ENCODE results near the gene AP1S1.
A peak's percentile ranks its signal among the peaks of the same experiment; 100 is the strongest.

GRCh38 chr7:101163279-101164070 lies 9.2 kb downstream of the AP1S1 start:
- TF ChIP-seq, protein P1, sequence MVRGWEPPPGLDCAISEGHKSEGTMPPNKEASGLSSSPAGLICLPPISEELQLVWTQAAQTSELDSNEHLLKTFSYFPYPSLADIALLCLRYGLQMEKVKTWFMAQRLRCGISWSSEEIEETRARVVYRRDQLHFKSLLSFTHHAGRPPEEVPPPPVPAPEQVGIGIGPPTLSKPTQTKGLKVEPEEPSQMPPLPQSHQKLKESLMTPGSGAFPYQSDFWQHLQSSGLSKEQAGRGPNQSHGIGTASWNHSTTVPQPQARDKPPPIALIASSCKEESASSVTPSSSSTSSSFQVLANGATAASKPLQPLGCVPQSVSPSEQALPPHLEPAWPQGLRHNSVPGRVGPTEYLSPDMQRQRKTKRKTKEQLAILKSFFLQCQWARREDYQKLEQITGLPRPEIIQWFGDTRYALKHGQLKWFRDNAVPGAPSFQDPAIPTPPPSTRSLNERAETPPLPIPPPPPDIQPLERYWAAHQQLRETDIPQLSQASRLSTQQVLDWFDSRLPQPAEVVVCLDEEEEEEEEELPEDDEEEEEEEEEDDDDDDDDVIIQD (CRISPR knock-in tag; IDR thresholded peaks at IDR 0.05), result no peak
- TF ChIP-seq, protein P2, sequence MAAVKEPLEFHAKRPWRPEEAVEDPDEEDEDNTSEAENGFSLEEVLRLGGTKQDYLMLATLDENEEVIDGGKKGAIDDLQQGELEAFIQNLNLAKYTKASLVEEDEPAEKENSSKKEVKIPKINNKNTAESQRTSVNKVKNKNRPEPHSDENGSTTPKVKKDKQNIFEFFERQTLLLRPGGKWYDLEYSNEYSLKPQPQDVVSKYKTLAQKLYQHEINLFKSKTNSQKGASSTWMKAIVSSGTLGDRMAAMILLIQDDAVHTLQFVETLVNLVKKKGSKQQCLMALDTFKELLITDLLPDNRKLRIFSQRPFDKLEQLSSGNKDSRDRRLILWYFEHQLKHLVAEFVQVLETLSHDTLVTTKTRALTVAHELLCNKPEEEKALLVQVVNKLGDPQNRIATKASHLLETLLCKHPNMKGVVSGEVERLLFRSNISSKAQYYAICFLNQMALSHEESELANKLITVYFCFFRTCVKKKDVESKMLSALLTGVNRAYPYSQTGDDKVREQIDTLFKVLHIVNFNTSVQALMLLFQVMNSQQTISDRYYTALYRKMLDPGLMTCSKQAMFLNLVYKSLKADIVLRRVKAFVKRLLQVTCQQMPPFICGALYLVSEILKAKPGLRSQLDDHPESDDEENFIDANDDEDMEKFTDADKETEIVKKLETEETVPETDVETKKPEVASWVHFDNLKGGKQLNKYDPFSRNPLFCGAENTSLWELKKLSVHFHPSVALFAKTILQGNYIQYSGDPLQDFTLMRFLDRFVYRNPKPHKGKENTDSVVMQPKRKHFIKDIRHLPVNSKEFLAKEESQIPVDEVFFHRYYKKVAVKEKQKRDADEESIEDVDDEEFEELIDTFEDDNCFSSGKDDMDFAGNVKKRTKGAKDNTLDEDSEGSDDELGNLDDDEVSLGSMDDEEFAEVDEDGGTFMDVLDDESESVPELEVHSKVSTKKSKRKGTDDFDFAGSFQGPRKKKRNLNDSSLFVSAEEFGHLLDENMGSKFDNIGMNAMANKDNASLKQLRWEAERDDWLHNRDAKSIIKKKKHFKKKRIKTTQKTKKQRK (IDR thresholded peaks at IDR 0.05; ENCODE audit: borderline replicate concordance, low read depth, low read length), result no peak
- TF ChIP-seq, protein P3, sequence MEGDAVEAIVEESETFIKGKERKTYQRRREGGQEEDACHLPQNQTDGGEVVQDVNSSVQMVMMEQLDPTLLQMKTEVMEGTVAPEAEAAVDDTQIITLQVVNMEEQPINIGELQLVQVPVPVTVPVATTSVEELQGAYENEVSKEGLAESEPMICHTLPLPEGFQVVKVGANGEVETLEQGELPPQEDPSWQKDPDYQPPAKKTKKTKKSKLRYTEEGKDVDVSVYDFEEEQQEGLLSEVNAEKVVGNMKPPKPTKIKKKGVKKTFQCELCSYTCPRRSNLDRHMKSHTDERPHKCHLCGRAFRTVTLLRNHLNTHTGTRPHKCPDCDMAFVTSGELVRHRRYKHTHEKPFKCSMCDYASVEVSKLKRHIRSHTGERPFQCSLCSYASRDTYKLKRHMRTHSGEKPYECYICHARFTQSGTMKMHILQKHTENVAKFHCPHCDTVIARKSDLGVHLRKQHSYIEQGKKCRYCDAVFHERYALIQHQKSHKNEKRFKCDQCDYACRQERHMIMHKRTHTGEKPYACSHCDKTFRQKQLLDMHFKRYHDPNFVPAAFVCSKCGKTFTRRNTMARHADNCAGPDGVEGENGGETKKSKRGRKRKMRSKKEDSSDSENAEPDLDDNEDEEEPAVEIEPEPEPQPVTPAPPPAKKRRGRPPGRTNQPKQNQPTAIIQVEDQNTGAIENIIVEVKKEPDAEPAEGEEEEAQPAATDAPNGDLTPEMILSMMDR (IDR thresholded peaks at IDR 0.05 in 2 of 3, conservative IDR thresholded peaks at IDR 0.05 in 1 of 3; ENCODE audit: insufficient read depth in 2 of 3, low read depth in 1 of 3, low read length in 3 of 3), result no peak
- peak; percentile 2 for TF ChIP-seq FIP1L1 (IDR thresholded peaks at IDR 0.05; ENCODE audit: low read depth, low read length, poor library complexity, severe bottlenecking)
- no peak for TF ChIP-seq MNT (conservative IDR thresholded peaks at IDR 0.05)
- no peak for TF ChIP-seq RNF2 (IDR thresholded peaks at IDR 0.05)
- no peak for TF ChIP-seq TAF15 (IDR thresholded peaks at IDR 0.05; ENCODE audit: low read depth, low read length)
- TF ChIP-seq HOXB6 (CRISPR knock-in tag; IDR thresholded peaks at IDR 0.05; ENCODE audit: borderline replicate concordance), result no peak
- no peak for TF ChIP-seq HCFC1 (IDR thresholded peaks at IDR 0.05; ENCODE audit: low read depth, low read length)
- no peak for TF ChIP-seq POLR3G (IDR thresholded peaks at IDR 0.05; ENCODE audit: extremely low read depth, insufficient read length, insufficient replicate concordance)
